ENCODE data around the gene PRR5L. TPM values are rescaled to one million over a fixed set of nuclear protein-coding genes. Genes with fewer than 3 reads are reported as not detected.

PRR5L gene
- total and polyA plus RNA-seq, 9 of the 15 experiments (the other 6 are each of a cell fraction or from before 2014, with no cell fraction given): 0.11 to 0.60 (median 0.36) TPM; not detected in 2

GRCh38 chr11:36509694-36510593 is 213.9 kb downstream of the PRR5L start, which contains the start of gene TRAF6 (continued):
- TF ChIP-seq, protein P1, sequence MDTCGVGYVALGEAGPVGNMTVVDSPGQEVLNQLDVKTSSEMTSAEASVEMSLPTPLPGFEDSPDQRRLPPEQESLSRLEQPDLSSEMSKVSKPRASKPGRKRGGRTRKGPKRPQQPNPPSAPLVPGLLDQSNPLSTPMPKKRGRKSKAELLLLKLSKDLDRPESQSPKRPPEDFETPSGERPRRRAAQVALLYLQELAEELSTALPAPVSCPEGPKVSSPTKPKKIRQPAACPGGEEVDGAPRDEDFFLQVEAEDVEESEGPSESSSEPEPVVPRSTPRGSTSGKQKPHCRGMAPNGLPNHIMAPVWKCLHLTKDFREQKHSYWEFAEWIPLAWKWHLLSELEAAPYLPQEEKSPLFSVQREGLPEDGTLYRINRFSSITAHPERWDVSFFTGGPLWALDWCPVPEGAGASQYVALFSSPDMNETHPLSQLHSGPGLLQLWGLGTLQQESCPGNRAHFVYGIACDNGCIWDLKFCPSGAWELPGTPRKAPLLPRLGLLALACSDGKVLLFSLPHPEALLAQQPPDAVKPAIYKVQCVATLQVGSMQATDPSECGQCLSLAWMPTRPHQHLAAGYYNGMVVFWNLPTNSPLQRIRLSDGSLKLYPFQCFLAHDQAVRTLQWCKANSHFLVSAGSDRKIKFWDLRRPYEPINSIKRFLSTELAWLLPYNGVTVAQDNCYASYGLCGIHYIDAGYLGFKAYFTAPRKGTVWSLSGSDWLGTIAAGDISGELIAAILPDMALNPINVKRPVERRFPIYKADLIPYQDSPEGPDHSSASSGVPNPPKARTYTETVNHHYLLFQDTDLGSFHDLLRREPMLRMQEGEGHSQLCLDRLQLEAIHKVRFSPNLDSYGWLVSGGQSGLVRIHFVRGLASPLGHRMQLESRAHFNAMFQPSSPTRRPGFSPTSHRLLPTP (IDR thresholded peaks at IDR 0.05; ENCODE audit: borderline replicate concordance, extremely low read depth, insufficient read length): no peak
- TF ChIP-seq BRD9 (IDR thresholded peaks at IDR 0.05; ENCODE audit: low read depth, partially characterized antibody): peak; percentile 30
- peak; percentile 99 for TF ChIP-seq KAT7 (CRISPR knock-in tag; IDR thresholded peaks at IDR 0.05; ENCODE audit: borderline replicate concordance)
- TF ChIP-seq TEAD2 (tag; IDR thresholded peaks at IDR 0.05): no peak
- TF ChIP-seq HDAC2 (IDR thresholded peaks at IDR 0.05): 0 out of 2 replicates have a peak, but pooled peaks have one; percentile 31
- TF ChIP-seq BCL6 (CRISPR knock-in tag; IDR thresholded peaks at IDR 0.05): no peak
- TF ChIP-seq ZNF174 (CRISPR knock-in tag; IDR thresholded peaks at IDR 0.05): no peak
- 0 out of 2 replicates have a peak, but pooled peaks have one; percentile 35 for TF ChIP-seq ZEB2 (IDR thresholded peaks at IDR 0.05)
- no peak for TF ChIP-seq KLF6 (CRISPR knock-in tag; IDR thresholded peaks at IDR 0.05; ENCODE audit: borderline replicate concordance)
- TF ChIP-seq SMC3 (conservative IDR thresholded peaks at IDR 0.05; ENCODE audit: insufficient read depth, low read depth, low read length): 0 out of 2 replicates have a peak, but pooled peaks have one; percentile 30
- peak; percentile 85 for TF ChIP-seq LCOR (CRISPR knock-in tag; IDR thresholded peaks at IDR 0.05)
- TF ChIP-seq ZNF511 (CRISPR knock-in tag; IDR thresholded peaks at IDR 0.05): peak; percentile 48; the same call in 1 of the 2 replicates
- TF ChIP-seq, protein P2, sequence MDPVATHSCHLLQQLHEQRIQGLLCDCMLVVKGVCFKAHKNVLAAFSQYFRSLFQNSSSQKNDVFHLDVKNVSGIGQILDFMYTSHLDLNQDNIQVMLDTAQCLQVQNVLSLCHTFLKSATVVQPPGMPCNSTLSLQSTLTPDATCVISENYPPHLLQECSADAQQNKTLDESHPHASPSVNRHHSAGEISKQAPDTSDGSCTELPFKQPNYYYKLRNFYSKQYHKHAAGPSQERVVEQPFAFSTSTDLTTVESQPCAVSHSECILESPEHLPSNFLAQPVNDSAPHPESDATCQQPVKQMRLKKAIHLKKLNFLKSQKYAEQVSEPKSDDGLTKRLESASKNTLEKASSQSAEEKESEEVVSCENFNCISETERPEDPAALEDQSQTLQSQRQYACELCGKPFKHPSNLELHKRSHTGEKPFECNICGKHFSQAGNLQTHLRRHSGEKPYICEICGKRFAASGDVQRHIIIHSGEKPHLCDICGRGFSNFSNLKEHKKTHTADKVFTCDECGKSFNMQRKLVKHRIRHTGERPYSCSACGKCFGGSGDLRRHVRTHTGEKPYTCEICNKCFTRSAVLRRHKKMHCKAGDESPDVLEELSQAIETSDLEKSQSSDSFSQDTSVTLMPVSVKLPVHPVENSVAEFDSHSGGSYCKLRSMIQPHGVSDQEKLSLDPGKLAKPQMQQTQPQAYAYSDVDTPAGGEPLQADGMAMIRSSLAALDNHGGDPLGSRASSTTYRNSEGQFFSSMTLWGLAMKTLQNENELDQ (CRISPR knock-in tag; IDR thresholded peaks at IDR 0.05; ENCODE audit: borderline replicate concordance): no peak
- TF ChIP-seq CBX5 (IDR thresholded peaks at IDR 0.05; ENCODE audit: borderline replicate concordance, low read depth): no peak
- TF ChIP-seq, protein P3, sequence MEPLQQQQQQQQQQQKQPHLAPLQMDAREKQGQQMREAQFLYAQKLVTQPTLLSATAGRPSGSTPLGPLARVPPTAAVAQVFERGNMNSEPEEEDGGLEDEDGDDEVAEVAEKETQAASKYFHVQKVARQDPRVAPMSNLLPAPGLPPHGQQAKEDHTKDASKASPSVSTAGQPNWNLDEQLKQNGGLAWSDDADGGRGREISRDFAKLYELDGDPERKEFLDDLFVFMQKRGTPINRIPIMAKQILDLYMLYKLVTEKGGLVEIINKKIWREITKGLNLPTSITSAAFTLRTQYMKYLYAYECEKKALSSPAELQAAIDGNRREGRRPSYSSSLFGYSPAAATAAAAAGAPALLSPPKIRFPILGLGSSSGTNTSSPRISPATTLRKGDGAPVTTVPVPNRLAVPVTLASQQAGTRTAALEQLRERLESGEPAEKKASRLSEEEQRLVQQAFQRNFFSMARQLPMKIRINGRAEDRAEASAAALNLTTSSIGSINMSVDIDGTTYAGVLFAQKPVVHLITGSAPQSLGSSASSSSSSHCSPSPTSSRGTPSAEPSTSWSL (CRISPR knock-in tag; IDR thresholded peaks at IDR 0.05; ENCODE audit: borderline replicate concordance): no peak
- TF ChIP-seq ZNF184 (CRISPR knock-in tag; IDR thresholded peaks at IDR 0.05): no peak
- no peak for TF ChIP-seq POLR3A (IDR thresholded peaks at IDR 0.05; ENCODE audit: borderline replicate concordance, extremely low read depth, insufficient read depth, insufficient read length)
- TF ChIP-seq, protein P4, sequence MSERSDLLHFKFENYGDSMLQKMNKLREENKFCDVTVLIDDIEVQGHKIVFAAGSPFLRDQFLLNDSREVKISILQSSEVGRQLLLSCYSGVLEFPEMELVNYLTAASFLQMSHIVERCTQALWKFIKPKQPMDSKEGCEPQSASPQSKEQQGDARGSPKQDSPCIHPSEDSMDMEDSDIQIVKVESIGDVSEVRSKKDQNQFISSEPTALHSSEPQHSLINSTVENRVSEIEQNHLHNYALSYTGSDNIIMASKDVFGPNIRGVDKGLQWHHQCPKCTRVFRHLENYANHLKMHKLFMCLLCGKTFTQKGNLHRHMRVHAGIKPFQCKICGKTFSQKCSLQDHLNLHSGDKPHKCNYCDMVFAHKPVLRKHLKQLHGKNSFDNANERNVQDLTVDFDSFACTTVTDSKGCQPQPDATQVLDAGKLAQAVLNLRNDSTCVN (CRISPR knock-in tag; IDR thresholded peaks at IDR 0.05): peak; percentile 54; the same call in 1 of the 2 replicates

Data from K562 (cell line).